Liver (tissue), 9 donors: ENCODE measurements around the gene FOXN3. TPM values are rescaled to one million over a fixed set of nuclear protein-coding genes. Genes with fewer than 3 reads are reported as not detected.

ENCODE experiments used
- DNase-seq: peaks from one replicate; pipeline ENCODE4 v3.0.0-alpha.2; 2017; ENCODE audit warnings: low spot score
- H3K27ac ChIP-seq, 2 donors: one replicate each; pipeline ENCODE4 v1.7.0; 2013; ENCODE audit warnings: inconsistent platforms in 2 of 2, low read length in 2 of 2, control low read depth in 1 of 2, low read depth in 1 of 2, mild to moderate bottlenecking in 1 of 2
- H3K27me3 ChIP-seq, 4 donors: one replicate each; pipeline versions ENCODE4 v1.6.1 to v1.7.0; 2013; ENCODE audit warnings: low read length in 3 of 4, inconsistent platforms in 1 of 4, mild to moderate bottlenecking in 1 of 4, moderate library complexity in 1 of 4; ENCODE audit not compliant: control insufficient read depth in 4 of 4, insufficient read depth in 4 of 4
- H3K36me3 ChIP-seq, 4 donors: one replicate each; pipeline versions ENCODE4 v1.6.1 to v1.7.0; 2013; ENCODE audit warnings: low read length in 3 of 4, mild to moderate bottlenecking in 3 of 4, low read depth in 1 of 4, moderate library complexity in 1 of 4; ENCODE audit not compliant: control insufficient read depth in 4 of 4, insufficient read depth in 3 of 4
- H3K4me1 ChIP-seq, 4 donors: one replicate each; pipeline versions ENCODE4 v1.6.1 to v1.7.0; 2013; ENCODE audit warnings: low read length in 3 of 4, mild to moderate bottlenecking in 3 of 4, moderate library complexity in 1 of 4; ENCODE audit not compliant: control insufficient read depth in 4 of 4, insufficient read depth in 4 of 4
- H3K4me3 ChIP-seq, 3 donors: one replicate each; pipeline versions ENCODE4 v1.6.1 to v1.7.0; 2013; ENCODE audit warnings: low read length in 3 of 3, control low read depth in 1 of 3, low read depth in 1 of 3, mild to moderate bottlenecking in 1 of 3
- H3K9ac ChIP-seq, 2 donors: one replicate each; pipeline ENCODE4 v1.7.0; 2013; ENCODE audit warnings: low read length in 2 of 2, mild to moderate bottlenecking in 2 of 2, moderate library complexity in 2 of 2, control low read depth in 1 of 2, low read depth in 1 of 2
- H3K9me3 ChIP-seq, 4 donors: one replicate each; pipeline versions ENCODE4 v1.6.1 to v1.7.0; 2013; ENCODE audit warnings: low read length in 3 of 4; ENCODE audit not compliant: control insufficient read depth in 4 of 4
- CTCF ChIP-seq: fragments of 150-350 bp; IDR thresholded peaks from 2 replicates; pipeline ENCODE4 v1.5.1; 2017; ENCODE audit warnings: improper control_type of control experiment, low read depth, low read length; ENCODE audit not compliant: missing input control
- FOXA1 ChIP-seq: IDR thresholded peaks from 2 replicates; pipeline ENCODE4 v1.6.1; 2016; ENCODE audit warnings: antibody characterized with exemption
- FOXA2 ChIP-seq: IDR thresholded peaks from 2 replicates; pipeline ENCODE4 v1.6.1; 2016; ENCODE audit warnings: antibody characterized with exemption
- GABPA ChIP-seq, 2 donors: IDR thresholded peaks in 1 of 2; conservative IDR thresholded peaks in 1 of 2; 2 replicates each; pipeline ENCODE4 v1.6.1; 2016; ENCODE audit warnings: antibody characterized with exemption in 2 of 2, mild to moderate bottlenecking in 1 of 2, moderate library complexity in 1 of 2
- HNF4A ChIP-seq, 2 donors: conservative IDR thresholded peaks; 2 replicates each; pipeline ENCODE4 v1.6.1; 2016; ENCODE audit warnings: antibody characterized with exemption in 2 of 2, mild to moderate bottlenecking in 2 of 2
- HNF4G ChIP-seq: IDR thresholded peaks from 2 replicates; pipeline ENCODE4 v1.6.1; 2016; ENCODE audit warnings: antibody characterized with exemption
- JUND ChIP-seq, 2 donors: IDR thresholded peaks; 2 replicates each; pipeline ENCODE4 v1.6.1; 2016; ENCODE audit warnings: antibody characterized with exemption in 2 of 2
- MAX ChIP-seq: IDR thresholded peaks from 2 replicates; pipeline ENCODE4 v1.6.1; 2016; ENCODE audit warnings: antibody characterized with exemption
- NR2F2 ChIP-seq: IDR thresholded peaks from 2 replicates; pipeline ENCODE4 v1.6.1; 2016; ENCODE audit warnings: antibody characterized with exemption
- RAD21 ChIP-seq, 2 donors: IDR thresholded peaks; 2 replicates each; pipeline ENCODE4 v1.6.1; 2016; ENCODE audit warnings: antibody characterized with exemption in 2 of 2, mild to moderate bottlenecking in 2 of 2
- REST ChIP-seq: IDR thresholded peaks from 2 replicates; pipeline ENCODE4 v1.6.1; 2016; ENCODE audit warnings: antibody characterized with exemption, mild to moderate bottlenecking
- SP1 ChIP-seq: IDR thresholded peaks from 2 replicates; pipeline ENCODE4 v1.6.1; 2018; ENCODE audit warnings: antibody characterized with exemption, mild to moderate bottlenecking
- TAF1 ChIP-seq: conservative IDR thresholded peaks from 2 replicates; pipeline ENCODE4 v1.6.1; 2016; ENCODE audit warnings: antibody characterized with exemption, mild to moderate bottlenecking
- YY1 ChIP-seq: IDR thresholded peaks from 2 replicates; pipeline ENCODE4 v1.6.1; 2016; ENCODE audit warnings: antibody characterized with exemption, mild to moderate bottlenecking
- WGBS: extraction: QIAGEN DNeasy Blood & Tissue Kit; methylation state at CpG from one replicate; pipeline ENCODE4 v1.1.7; 2013; 5-methylcytosine and 5-hydroxymethylcytosine counted together
- polyA plus RNA-seq, 2 donors: library from polyadenylated mRNA; stranded (reverse) in 1 of 2; unstranded in 1 of 2; fragments of 200-250 nt in 1 of 2; fragments of >200 nt in 1 of 2; fragmentation: Nextera tagmentation in 1 of 2; extraction: Ambion mirVana in 1 of 2; gene quantifications; one replicate each; pipeline versions ENCODE4 v1.2.1 to v1.2.3, GENCODE V29; 2013 to 2015
- total RNA-seq, 2 donors: library from RNA; depleted of rRNA; stranded (reverse); fragments of >200 nt; gene quantifications; one replicate each; pipeline ENCODE4 v1.2.3, GENCODE V29; 2014
- donor health status: healthy.
- donor health status: healthy.
- donor health status: healthy.
- donor health status: healthy.
- donor health status: healthy.

Gene FOXN3
- total and polyA plus RNA-seq, 4 donors, result 17.8 to 44.8 (median 35.3) TPM

- Histone ChIP-seq H3K36me3 (peaks cover 0 to 1% (median 0%) of the 10 kb centered on the region in 4 donors), H3K27me3 (no peaks in the 10 kb centered on the region), H3K27ac (no peak overlapping the region), H3K9ac (no peak overlapping the region), H3K4me3 (no peak overlapping the region), H3K4me1 (no peaks in the 10 kb centered on the region), H3K9me3 (no peaks in the 10 kb centered on the region)
- DNase-seq, result no peak
- TF ChIP-seq SP1 (no peak), CTCF (no peak), HNF4A (conservative IDR thresholded peaks at IDR 0.05) (no peak), YY1 (no peak), JUND (IDR thresholded peaks at IDR 0.05) (no peak), HNF4G (no peak), FOXA2 (no peak), MAX (no peak), GABPA (IDR thresholded peaks at IDR 0.05 in 1 of 2, conservative IDR thresholded peaks at IDR 0.05 in 1 of 2) (no peak), REST (no peak)
- WGBS, result 98% methylated on average over 4 of the region's 4 CpGs
Measured at GRCh38 chr14:89197623-89198022, 219.4 kb downstream of the FOXN3 start.

- no peaks in the 10 kb centered on the region for H3K4me1 ChIP-seq
- no peak overlapping the region for H3K4me3 ChIP-seq
- 97% methylated on average over 3 of the region's 3 CpGs for WGBS
- no peak for DNase-seq
- H3K36me3 ChIP-seq, result peaks cover 0 to 1% (median 0%) of the 10 kb centered on the region in 4 donors
- H3K9ac ChIP-seq, result no peak overlapping the region
- no peaks in the 10 kb centered on the region for H3K9me3 ChIP-seq
- H3K27ac ChIP-seq, result no peak overlapping the region
- TF ChIP-seq HNF4G, result no peak
- TF ChIP-seq GABPA (IDR thresholded peaks at IDR 0.05 in 1 of 2, conservative IDR thresholded peaks at IDR 0.05 in 1 of 2), result no peak
- no peak for TF ChIP-seq FOXA1
- TF ChIP-seq FOXA2, result no peak
- no peak for TF ChIP-seq YY1
- TF ChIP-seq REST, result no peak
- TF ChIP-seq SP1, result no peak
- TF ChIP-seq MAX, result no peak
- no peak for TF ChIP-seq NR2F2
- TF ChIP-seq RAD21 (IDR thresholded peaks at IDR 0.05), result no peak
- no peak for TF ChIP-seq TAF1
- H3K27me3 ChIP-seq, result no peaks in the 10 kb centered on the region
Measured at GRCh38 chr14:89196545-89196944, 220.5 kb downstream of the FOXN3 start.
